GM19452 (cell line): ENCODE data around the gene SLC6A16.
"Not testable (repeated sequence)": the region's sequence is repeated elsewhere in the genome, so short reads cannot be mapped to it uniquely, and the experiment has no call there.

Source experiments
- ATAC-seq: cut with Tn5 transposase; IDR thresholded peaks from one replicate; pipeline ENCODE4 v1.9.1; 2021; ENCODE audit not compliant: unreplicated experiment

SLC6A16 gene

DNA sequence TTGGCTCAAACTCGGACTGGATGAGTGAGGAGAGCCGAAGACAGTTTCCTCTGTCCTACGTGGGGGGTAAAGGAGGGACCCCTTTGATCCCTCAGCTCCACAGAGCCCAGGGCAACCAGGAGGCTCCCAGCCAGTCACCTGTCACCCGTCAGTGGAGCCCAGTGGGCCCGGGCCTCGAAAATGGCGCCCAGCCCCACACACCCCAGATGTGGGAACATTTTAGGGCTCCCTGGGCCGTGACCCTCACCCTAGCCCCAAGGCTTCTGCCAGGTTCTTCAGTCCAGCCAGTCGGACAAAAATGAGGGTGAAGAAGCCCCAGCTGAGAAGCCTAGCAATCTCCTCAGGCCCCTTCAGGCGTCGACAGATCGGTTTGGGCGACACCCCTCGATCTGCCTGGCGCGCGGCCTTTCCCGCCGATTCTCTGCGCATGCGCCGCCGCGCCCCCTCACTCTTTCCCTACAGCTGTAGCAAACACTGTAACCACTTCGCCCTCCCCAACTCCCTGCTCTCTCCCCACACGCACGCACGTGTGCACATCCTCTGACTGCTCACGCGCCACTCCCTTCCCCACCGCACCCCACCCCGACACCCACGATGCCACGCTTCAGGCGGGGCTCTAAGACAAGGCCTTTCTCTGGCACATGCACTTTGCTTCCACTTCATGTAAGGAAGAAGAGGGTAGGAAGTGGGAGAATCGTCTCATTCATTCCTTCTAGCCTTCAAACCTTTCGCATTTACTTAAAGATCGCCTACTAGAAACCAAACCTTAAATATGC, at the start of gene SLC6A16:
SLC6A16 (minus strand) TSS at position 391 of the 776 bp plus-strand sequence. CDS start 13,844 bp downstream, outside the sequence.
- ATAC-seq, result no peak

DNA sequence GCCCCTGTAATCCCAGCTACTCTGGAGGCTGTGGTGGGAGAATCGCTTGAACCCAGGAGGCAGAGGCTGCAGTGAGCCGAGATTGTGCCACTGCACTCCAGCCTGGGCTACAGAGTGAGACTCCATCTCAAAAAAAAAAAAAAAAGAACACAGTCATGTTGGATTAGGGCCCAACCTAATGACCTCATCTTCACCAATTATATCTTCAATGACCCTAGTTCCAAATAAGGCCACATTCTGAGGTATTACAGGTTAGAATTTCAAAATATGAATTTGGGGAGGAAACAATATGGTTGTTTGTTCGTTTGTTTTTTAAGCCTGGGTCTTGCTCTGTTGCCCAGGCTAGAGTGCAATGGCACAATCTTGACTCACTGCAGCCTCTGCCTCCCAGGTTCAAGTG, 48.2 kb upstream of the SLC6A16 start:
- ATAC-seq, result not testable (repeated sequence)

DNA sequence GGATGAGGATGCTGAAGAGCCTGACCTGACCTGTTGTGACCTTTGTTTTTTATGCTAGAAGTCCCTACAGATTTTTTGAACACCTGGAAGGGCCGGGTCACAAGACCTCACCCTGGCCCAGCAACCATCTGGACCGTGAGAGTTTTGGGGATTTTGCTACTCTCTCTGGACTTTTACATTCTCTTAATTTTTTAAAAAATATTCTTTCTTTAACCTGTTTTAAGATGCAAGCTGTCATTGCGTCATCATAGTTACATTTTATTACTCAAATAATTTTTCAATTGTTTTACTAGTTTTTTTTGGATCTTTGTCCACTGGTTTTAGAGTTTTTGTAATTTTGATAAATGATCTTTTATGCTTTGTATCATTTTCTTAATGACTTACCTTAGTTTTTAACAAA, 46.2 kb upstream of the SLC6A16 start:
- no peak for ATAC-seq

DNA sequence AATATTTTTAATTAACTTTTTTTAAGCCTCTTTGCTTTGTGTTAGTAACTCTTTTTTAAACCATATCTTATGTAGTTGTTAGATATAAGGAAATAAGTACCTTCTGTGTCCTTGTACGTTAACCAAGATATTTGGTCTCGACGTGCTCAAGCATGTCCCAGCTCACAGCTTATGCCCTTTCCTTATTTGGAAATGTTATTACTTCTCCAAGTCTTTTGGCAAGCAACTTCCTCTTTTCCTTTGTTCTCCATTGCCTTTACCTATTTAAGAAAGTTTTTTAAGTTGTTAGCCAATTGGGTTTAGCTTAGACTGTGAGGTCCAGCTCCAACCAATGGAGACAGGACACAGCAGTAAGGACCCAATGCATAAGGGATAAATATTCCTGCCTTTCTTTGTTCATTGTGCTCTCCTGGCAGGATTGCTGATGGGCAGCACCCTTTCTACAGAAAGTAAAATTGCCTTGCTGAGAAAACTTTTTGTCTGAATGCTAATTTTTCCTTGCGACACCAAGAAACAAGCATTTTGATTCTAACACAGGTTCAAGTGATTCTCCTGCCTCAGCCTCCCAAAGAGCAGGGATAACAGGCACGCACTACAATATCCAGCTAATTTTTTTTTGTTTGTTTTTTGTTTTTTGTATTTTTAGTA, 43.8 kb upstream of the SLC6A16 start:
- ATAC-seq, result no peak

DNA sequence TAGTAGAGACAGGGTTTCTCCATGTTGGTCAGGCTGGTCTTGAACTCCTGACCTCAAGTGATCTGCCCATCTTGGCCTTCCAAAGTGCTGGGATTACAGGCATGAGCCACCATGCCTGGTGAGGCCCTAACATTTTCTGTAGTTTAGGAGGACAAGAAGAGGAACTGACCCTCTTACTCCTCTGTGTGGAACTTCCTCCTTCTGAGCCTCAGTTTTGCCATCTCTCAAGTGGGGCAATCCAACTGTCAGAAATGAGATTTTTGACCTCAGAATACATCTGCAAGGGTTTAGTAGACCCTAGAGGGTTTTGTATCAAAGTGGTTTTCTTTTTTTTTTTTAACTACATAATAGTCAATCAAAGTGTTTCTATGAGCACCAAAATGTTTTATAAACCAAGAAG, 41.1 kb upstream of the SLC6A16 start:
- no peak for ATAC-seq

DNA sequence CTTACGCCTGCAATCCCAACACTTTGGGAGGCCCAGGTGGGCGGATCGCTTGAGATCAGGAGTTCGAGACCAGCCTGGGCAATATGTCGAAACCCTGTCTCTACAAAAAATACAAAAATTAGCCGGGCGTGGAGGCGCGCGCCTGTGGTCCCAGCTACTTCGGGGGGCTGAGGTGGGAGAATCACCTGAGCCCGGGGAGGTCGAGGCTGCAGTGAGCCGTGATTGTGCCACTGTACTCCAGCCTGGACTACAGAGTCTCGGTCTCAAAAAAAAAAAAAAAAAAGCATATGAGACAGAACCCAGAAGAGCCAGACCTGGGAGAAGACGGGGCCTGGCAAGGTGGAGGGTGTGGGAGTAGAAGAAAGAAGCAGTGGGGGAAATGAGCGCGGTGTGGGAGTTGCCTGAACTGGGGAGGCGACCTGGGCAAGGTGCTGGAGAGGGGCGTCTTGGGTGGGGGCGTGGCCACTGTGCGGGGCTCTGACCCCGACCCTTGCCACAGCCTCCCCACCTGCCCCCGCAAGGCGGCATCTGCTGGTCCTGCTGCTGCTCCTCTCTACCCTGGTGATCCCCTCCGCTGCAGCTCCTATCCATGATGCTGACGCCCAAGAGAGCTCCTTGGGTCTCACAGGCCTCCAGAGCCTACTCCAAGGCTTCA, 39.2 kb upstream of the SLC6A16 start:
- no peak for ATAC-seq

DNA sequence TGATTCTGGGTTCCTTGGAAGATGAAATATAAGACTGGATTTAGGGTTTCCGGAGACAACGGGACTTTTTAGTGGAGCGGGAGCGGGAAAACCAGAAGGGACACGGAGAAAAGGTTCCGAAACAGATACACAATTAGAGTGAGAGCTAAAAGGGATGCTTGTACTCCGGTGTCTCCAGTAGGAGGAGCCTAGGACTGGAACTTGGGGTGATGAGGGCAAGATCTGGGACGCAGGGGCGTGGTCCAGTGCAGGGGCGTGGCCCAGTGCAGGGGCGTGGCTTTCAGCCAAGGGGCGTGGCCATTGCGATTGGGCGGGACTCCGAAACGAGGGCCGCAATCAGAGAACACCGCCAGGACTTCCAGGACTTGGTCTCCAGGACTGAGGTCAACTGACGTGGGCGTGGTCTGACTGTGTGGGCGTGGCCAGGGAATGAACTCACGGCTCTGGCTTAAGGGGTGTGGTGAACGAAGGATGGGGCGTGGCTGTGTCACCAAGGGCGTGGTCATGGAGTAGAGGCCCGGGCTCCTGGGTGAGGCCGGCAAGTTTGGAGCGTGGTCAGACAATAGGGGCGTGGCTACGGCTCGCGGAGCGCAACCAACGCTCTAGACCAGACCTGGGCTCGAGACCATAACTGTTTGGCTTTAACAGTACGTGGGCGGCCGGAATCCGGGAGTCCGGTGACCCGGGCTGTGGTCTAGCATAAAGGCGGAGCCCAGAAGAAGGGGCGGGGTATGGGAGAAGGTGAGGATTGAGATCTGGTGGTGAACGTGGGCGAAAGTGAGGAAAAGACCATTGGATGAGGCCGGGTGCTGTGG, 38.5 kb upstream of the SLC6A16 start, which contains the start of gene DKKL1:
DKKL1 (plus strand) TSS at position 610 of the 815 bp plus-strand sequence; CDS start at position 732, 122 bp downstream.
- ATAC-seq, result no peak

DNA sequence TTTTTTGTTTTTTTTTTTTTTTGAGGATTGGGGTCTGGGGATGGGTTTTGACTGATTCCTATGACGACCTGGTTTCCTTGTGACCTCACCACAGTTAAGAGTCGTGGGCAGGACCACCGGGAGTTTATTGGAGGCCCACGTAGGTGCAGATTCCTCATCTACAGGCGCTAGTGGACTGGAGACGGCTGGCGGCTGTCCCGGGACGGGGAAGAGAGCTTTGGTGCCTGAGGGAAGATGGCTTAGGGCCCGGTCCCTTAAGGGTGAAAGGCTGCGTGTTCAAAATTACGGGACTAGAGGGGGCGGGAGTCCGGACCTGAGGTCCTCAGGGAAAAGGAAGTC, 37.9 kb upstream of the SLC6A16 start:
- no peak for ATAC-seq

DNA sequence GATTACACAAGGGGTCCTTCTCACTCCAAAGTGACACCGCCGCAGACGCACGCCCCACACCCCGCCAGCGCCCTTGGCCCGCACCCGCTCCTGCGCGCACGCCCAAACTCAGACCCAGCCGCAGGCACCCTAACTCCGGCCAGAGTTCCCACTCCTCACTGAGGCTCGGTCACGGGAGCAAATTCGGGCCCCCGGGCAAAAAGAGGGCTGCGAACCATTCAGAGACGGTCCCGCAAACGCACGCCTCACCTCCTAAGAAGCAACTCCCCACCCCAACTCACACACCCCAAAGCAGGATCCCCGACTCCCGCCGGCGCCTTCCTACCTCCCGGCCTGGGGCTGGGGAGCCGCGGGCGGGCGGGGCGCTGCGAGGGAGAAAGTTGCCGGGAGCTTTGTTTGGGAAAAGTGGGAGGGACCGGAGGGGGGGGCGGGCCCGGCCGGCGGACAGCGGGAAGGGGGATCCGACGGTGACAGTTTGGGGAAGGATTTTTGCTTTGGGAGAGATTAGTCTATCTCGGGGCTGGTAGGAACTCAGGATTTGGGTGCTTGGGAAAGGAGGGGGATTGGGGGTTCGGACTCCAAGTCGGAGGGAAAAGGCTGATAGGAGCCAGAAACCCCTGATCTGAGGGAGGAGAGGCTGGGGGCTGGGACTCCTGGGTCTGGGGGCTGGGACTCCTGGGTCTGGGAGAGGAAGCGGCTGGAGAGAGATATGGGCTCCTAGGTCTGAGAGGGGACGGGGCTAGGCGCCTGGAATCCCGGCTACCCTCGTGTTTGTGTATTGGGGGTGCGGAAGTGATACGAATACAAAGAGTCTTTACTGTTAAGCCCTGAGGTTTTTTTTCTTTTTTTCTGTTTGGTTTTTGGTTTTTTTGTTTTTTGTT, 37.3 kb upstream of the SLC6A16 start, which contains the start of gene TEAD2:
TEAD2 (minus strand) TSS at position 369 of the 881 bp plus-strand sequence. CDS start 2,341 bp downstream, outside the sequence.
- ATAC-seq, result no peak

DNA sequence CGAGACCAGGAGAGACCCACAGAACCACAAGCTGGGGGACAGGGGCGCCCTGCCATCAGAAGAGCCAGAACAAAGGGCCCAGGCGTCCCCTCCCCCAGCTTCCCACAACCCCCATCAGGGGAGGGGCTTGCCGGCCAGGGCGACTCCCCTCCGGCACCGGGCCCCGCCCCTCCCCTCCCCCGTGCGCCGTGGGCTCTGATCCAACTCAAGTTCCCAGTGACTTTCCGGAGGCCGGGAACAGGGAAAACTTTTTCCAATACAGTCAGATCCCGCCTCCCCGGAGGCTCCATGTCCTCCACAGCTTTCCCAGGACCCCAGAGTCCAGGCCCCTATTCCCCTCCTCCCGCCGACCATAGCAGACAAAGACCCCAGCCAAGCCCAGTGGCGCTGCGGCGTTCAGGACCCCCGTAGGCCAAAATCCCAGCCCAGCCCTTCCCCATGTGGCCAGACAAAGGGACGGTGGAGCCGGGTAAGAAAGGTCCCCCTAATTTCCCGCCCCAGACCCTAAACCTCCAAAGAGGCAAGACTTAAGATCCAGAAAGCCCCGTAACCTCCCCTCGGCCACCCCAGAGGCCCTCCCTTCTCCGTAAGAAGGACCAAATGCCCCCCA, 36.6 kb upstream of the SLC6A16 start:
- ATAC-seq, result no peak

DNA sequence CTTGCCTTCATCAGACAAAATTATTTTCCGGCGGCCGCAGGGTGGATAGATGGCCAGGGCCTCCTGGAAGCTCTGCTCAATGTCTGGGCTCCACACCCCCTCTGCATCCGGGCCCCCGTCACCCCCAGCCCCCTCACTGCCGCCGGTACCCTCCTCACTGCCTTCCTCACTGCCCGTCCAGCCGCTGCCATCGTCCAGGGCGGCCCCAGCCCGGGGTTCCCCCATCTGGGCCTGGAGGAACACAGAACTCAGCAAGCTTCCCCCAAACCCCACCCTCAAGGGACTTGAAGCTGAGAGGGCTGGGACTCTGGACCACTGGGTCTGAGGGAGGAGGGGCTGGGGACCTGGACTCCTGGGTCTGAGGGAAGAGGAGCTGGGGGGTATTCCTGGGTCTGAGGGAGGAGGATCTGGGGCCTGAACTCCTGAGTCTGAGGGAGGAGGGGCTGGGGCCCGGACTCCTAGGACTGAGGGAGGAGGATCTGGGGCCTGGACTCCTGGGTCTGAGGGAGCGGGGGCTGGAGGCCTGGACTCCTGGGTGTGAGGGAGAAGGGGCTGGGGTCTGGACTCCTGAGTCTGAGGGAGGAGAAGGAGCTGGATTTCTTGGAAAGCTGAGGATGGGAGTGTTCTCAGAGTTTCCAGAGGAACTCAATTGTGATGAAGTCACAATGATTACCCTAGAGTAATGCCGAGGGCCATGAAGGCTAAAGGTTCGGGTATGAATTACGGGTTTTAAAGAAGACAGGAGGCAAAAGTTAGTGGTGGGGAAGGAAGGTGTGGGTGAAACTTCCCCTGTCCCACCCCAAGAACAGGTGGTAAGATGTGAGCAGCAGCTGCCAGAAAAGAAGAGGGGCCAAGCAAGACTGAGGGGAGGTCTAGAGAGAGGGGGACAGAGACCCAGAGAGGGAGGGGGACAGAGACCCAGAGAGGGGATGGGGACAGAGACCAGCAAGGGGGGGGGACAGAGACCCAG, 35.1 kb upstream of the SLC6A16 start:
- ATAC-seq, result no peak

DNA sequence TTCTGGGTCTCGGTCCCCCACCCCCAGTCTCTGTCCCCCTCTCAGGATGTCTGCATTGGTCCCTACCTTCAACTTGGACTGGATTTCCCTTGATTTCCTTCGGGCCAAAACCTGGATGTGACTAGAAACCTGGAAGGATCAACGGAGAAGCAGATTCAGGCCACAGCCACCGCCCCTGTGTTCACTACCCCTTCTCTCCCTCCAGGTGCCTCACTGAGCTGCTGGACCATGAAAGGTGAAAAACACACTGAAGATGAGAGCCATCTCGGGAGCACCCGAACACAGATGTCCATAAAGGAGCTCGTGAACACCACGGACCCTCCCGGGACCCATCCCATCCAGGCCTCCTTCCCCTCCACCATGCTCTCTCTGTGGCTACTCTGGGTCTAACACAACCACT, 32.2 kb upstream of the SLC6A16 start:
- ATAC-seq, result no peak

DNA sequence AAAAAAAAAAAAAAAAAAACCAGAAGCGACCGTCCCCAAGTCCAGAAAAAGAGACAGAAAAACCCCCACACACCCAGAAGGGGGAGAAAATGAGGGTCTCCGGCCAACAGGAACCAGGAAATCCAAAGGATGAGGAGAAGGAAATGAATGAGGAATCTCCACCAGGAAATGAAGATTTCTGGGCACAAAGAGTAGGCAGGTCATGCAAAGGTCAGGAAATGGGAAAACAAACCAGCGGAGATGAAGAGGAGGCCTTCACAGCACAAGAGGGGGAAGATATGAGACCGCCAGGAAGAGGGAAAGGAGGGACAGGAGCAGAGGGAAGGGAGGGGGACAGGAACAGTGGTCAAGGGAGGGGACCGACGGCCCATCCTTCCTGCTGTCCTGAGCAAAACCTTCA, 31.4 kb upstream of the SLC6A16 start:
- ATAC-seq, result no peak

DNA sequence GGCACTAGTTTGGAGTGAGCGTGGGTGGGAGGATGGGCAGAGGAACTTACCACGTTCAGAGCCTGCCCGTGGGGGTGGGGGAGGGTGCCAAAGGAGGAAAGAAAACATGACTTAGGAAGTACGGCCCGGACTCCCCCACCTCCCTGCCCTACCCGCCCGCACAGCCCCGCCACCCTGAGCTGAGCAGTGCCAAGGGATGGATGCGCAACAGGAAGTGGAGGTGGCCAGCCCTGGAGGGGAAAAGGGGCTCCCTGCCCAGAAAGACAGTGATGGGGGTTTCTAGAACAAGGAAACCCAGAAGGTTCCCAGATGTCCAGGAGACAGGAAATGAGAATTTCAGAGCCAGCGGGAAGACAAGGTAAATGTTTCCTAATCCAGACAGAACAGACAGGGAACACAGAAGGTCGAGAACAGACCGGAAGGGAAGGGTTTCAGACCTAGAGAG, 30.9 kb upstream of the SLC6A16 start:
- no peak for ATAC-seq

DNA sequence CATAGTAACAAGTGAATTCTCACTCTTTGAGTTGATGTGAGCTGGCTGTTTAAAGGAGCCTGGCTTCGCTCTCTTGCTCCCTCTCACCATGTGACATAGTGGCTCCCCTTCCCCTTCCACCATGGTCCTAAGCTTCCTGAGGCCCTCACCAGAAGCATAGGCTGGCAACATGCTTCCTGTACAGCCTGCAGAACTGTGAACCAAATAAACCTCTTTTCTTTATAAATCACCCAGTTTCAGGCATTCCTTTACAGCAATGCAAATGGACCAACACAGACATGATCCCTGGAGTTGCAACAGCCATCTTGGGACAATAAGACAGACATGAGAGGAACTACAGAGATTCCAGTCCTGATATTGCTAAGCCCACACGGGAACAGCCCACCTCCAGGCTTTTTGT, 24.6 kb upstream of the SLC6A16 start:
- ATAC-seq, result no peak

DNA sequence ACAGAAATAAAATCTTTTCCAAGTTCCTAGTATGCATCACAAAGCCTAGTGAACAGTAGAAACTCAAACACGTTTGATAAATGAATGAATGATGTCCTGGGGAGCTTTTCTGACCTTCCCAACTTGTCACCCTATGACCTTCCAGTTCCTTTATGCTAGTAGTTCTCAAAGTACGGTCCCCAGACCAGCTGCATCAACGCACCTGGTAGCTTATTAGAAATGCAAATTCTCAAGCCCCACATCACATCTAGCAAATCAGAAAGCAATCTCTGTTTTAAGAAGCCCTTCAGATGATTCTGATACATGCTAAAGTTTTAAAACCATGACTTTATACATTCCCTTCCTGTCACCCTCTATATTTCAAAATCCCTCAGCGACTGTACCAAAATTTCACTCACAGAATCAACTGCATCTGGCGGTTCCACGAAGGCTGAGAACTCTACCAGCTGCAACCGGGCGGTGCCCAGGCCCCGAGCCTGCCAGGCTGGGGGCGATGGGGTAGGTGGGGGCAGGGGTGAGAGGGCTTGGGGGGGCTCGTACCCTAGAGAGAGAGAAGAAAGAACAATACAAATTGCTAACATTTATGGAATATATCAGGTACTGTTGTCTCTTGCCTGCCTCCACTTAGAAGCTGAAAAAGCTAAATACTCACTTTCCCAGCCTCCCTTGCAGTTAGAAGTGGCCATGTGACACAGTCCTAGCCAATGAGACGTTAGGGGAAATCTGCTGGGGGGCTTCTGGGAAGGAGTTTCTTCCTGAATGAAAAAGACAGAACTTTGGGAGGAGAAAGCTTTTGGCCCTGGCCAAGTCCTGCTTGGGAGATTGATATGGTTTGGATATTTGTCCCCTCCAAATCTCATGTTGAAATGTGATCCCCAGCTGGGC, 23.6 kb upstream of the SLC6A16 start:
- ATAC-seq, result no peak

DNA sequence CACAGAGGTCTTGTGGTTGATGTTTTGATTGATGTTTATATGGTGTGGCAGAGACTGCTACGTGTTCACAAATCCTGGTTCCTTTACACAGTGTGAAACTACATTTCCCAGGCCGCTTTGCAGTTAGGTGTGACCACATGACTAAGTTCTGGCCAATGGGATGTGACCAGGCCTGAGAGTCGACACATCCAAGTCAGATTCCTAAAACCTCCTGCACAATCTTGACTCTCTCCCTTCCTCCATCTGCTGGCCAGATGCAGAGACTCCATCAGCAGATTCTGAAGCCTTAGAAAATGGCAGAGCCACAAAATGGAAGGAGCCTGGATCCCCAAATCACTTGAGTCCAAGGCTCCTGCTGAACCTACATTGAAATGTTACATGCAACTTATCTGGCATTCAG, 22.8 kb upstream of the SLC6A16 start:
- ATAC-seq, result no peak
